Breast epithelium (tissue), 4 donors: ENCODE measurements around the gene ROBO2. TPM values are rescaled to one million over a fixed set of nuclear protein-coding genes. Genes with fewer than 3 reads are reported as not detected.

Experiments
- DNase-seq, 2 donors: peaks; one replicate each; pipeline ENCODE4 v3.0.0-alpha.2; 2019; ENCODE audit warnings: low spot score in 2 of 2
- H3K27ac ChIP-seq, 2 donors: fragments of 200-600 bp; sonication (generic) in 1 of 2; one replicate each; pipeline ENCODE4 v1.5.1; 2016 to 2019; ENCODE audit warnings: mild to moderate bottlenecking in 1 of 2
- H3K27me3 ChIP-seq, 2 donors: fragments of 200-600 bp; sonication (generic) in 1 of 2; one replicate each; pipeline versions ENCODE4 v1.5.1 to v1.6.0; 2017 to 2019; ENCODE audit warnings: control low read depth in 1 of 2, mild to moderate bottlenecking in 1 of 2
- H3K36me3 ChIP-seq: fragments of 200-600 bp; one replicate; pipeline ENCODE4 v1.5.1; 2019
- H3K4me1 ChIP-seq, 2 donors: fragments of 200-600 bp; sonication (generic); one replicate each; pipeline ENCODE4 v1.5.1; 2016 to 2019; ENCODE audit warnings: control low read depth in 1 of 2
- H3K4me3 ChIP-seq, 3 donors: fragments of 200-600 bp; sonication (generic); 1 replicate in 2 of 3; 2 replicates in 1 of 3; pipeline ENCODE4 v1.5.1; 2016 to 2019; ENCODE audit warnings: mild to moderate bottlenecking in 3 of 3, moderate library complexity in 2 of 3
- H3K9me3 ChIP-seq, 2 donors: fragments of 200-600 bp; sonication (generic) in 1 of 2; one replicate each; pipeline ENCODE4 v1.5.1; 2016 to 2019; ENCODE audit warnings: control low read depth in 1 of 2
- POLR2A ChIP-seq: fragments of 450-650 bp; IDR thresholded peaks from one replicate; pipeline ENCODE4 v1.6.1; 2016; ENCODE audit warnings: antibody characterized with exemption, mild to moderate bottlenecking, moderate library complexity
- POLR2AphosphoS5 ChIP-seq, 3 donors: sonication (generic); formaldehyde crosslinking; IDR thresholded peaks; one replicate each; pipeline ENCODE4 v1.6.1; 2017; ENCODE audit warnings: antibody characterized with exemption in 3 of 3
- intact Hi-C: fragments of 100-400 bp; cut with DNase I; formaldehyde crosslinking; loops from one replicate; pipeline ENCODE4 v1.15.1; 2023; ENCODE audit warnings: low total_unique reads
- total RNA-seq, 3 donors: library from RNA; depleted of rRNA; stranded (reverse); fragments of >200 nt; gene quantifications; one replicate each; pipeline ENCODE4 v1.1.0, GENCODE V29; 2016
- TF ChIP-seq, protein P1 (sequence below), 3 donors: fragments of 450-650 bp; IDR thresholded peaks; one replicate each; pipeline ENCODE4 v1.5.1; 2016 to 2017; ENCODE audit warnings: antibody characterized with exemption in 3 of 3, mild to moderate bottlenecking in 3 of 3, moderate library complexity in 3 of 3

The ROBO2 gene
- total RNA-seq, 3 donors from 2014 or later: 0.98 to 1.4 (median 1.3) TPM

DNA sequence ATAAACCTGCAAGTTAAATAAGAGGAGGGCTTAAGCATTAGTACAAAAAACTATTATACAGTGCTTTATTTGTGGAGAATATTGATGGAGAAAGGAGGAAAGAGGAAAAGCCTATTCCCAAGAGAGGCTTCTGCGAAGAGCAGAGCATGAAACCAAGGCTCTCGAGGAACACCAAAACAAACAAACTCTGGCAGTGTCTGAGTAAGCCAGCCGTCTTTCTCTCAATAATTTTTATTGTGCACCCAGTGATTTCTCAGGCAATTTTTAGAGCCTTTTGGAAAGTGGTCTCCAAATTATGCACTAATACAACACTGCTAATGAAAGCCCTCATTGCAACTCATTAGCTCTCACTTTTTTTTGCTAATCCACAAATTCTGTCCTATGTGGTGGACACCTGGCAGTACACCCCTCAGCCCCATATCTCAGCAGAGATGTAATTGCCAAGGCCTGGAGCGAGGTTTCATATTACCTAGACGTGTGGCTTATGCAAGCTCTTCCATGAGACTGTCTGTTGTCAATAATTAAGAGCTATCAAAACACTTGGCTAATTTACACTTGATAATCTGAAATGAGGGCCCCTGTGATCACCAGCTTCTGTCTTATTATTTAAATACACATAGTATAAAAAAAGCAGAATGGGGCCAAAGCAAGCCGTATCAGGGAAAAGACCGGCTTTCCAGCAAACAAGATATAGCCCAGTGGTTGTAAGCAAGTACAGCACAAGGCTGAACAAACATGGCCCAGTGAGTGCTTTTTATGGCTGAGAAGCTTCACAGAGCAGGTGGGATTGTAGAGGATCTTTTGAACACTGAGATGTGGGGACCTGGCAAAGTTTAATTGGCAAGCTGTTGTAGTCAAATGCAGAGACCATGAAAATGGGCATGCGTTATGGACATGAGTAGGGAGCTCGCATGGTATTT lies 216.9 kb downstream of the ROBO2 start:
- intact Hi-C loops: no loop called here
- H3K4me1 ChIP-seq: no peaks in the 10 kb centered on the region
- no peaks in the 10 kb centered on the region for H3K36me3 ChIP-seq

GRCh38 chr3:77259694-77260093 lies 219.8 kb downstream of the ROBO2 start:
- Histone ChIP-seq H3K36me3 (no peaks in the 10 kb centered on the region), H3K27ac (no peak overlapping the region), H3K4me1 (no peaks in the 10 kb centered on the region), H3K27me3 (no peaks in the 10 kb centered on the region), H3K4me3 (no peak overlapping the region), H3K9me3 (peaks cover 0 to 6% of the 10 kb centered on the region in 2 donors)
- TF ChIP-seq POLR2A: no peak
- no peak for TF ChIP-seq POLR2AphosphoS5 (IDR thresholded peaks at IDR 0.05)
- TF ChIP-seq, protein P1, sequence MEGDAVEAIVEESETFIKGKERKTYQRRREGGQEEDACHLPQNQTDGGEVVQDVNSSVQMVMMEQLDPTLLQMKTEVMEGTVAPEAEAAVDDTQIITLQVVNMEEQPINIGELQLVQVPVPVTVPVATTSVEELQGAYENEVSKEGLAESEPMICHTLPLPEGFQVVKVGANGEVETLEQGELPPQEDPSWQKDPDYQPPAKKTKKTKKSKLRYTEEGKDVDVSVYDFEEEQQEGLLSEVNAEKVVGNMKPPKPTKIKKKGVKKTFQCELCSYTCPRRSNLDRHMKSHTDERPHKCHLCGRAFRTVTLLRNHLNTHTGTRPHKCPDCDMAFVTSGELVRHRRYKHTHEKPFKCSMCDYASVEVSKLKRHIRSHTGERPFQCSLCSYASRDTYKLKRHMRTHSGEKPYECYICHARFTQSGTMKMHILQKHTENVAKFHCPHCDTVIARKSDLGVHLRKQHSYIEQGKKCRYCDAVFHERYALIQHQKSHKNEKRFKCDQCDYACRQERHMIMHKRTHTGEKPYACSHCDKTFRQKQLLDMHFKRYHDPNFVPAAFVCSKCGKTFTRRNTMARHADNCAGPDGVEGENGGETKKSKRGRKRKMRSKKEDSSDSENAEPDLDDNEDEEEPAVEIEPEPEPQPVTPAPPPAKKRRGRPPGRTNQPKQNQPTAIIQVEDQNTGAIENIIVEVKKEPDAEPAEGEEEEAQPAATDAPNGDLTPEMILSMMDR (IDR thresholded peaks at IDR 0.05): no peak
- intact Hi-C loops: no loop called here
- no peak for DNase-seq

More for the DNA sequence above, 216.9 kb downstream of the ROBO2 start:
- TF ChIP-seq POLR2A (no peak), POLR2AphosphoS5 (IDR thresholded peaks at IDR 0.05) (no peak)
- TF ChIP-seq, protein P1 (IDR thresholded peaks at IDR 0.05): no peak
- no peaks in the 10 kb centered on the region for H3K27me3 ChIP-seq
- no peak overlapping the region for H3K27ac ChIP-seq
- H3K4me3 ChIP-seq: no peak overlapping the region
- no peak for DNase-seq
- peaks cover 0 to 6% of the 10 kb centered on the region in 2 donors for H3K9me3 ChIP-seq

DNA sequence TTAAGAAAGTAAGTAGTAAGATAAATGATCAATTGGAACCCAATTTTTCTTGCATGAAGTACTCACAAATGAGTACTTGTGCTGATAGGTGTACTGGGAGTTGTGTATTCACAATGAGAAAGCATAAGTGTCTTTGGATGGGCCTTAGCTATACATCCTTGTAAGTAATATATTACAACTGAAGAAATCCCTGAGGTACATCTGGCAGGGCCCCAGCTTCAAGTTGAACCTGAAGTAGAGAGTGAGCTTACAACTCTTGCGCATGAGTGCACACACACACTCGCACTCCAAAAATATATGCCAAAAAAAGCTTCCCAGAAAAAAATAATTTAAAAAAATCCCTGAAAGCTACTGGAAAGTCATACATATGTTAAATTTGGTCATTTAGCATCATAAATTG lies 222.5 kb downstream of the ROBO2 start:
- Histone ChIP-seq H3K9me3 (peaks cover 0 to 6% of the 10 kb centered on the region in 2 donors), H3K27me3 (no peaks in the 10 kb centered on the region), H3K4me1 (no peaks in the 10 kb centered on the region), H3K36me3 (no peaks in the 10 kb centered on the region), H3K27ac (no peak overlapping the region), H3K4me3 (no peak overlapping the region)
- no peak for DNase-seq
- TF ChIP-seq POLR2AphosphoS5 (IDR thresholded peaks at IDR 0.05) (no peak), POLR2A (no peak)
- TF ChIP-seq, protein P1 (IDR thresholded peaks at IDR 0.05): no peak
- intact Hi-C loops: no loop called here

DNA sequence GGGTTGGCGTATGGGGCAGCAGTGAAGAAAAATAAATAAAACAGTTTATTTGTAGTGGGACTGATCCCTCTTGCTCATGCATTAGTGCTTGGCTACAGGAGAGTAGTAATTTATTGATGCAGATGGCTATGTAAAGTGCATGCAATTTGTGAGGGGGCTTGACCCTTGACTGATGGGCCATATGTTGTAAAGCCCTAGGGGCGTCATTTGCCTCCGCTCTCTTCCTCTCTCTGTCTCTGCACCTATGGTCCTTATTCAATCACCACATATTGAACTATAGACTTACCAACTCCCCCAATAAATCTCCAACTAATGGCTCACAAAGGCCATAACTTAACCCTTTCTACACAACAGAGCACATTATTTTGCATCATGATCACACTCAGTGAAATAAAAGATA lies 227.7 kb downstream of the ROBO2 start:
- H3K4me1 ChIP-seq: no peaks in the 10 kb centered on the region
- DNase-seq: no peak
- intact Hi-C loops: no loop called here
- no peaks in the 10 kb centered on the region for H3K9me3 ChIP-seq
- no peak overlapping the region for H3K4me3 ChIP-seq
- H3K27ac ChIP-seq: no peak overlapping the region
- no peak for TF ChIP-seq POLR2A
- TF ChIP-seq, protein P1 (IDR thresholded peaks at IDR 0.05): no peak
- no peak for TF ChIP-seq POLR2AphosphoS5 (IDR thresholded peaks at IDR 0.05)
- no peaks in the 10 kb centered on the region for H3K27me3 ChIP-seq
- no peaks in the 10 kb centered on the region for H3K36me3 ChIP-seq

DNA sequence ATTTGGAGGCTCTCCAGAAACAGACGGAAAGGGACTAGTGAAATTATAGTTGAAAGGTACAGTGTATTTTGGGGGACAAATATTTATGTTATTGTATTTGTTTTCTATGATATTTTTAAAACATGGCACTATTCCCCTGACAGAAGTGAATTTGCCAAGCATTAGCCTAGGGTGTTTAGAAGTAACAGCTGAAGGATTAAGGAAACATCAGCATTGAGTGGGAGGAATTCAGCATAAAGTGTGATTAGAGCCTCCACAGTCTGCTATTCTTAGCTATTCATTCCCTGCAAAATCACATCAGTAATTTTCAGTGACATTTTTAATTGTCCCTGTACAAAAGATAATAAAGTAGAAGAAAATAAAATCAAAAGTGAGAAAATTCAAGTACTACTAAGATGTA lies 231.4 kb downstream of the ROBO2 start:
- Histone ChIP-seq H3K9me3 (no peaks in the 10 kb centered on the region), H3K4me1 (no peaks in the 10 kb centered on the region), H3K27ac (no peak overlapping the region), H3K27me3 (no peaks in the 10 kb centered on the region), H3K36me3 (no peaks in the 10 kb centered on the region), H3K4me3 (no peak overlapping the region)
- DNase-seq: no peak
- intact Hi-C loops: no loop called here
- TF ChIP-seq POLR2AphosphoS5 (IDR thresholded peaks at IDR 0.05) (no peak), POLR2A (no peak)
- TF ChIP-seq, protein P1 (IDR thresholded peaks at IDR 0.05): no peak
